Fibroblast of lung (primary cell): Measurements from ENCODE around the gene S100A1. TPM values are rescaled to one million over a fixed set of nuclear protein-coding genes. Genes with fewer than 3 reads are reported as not detected.

Source experiments
- DNase-seq, 2 donors: peaks; one replicate each; pipeline versions ENCODE4 v3.0.0 to v3.0.0-alpha.2; 2010; ENCODE audit warnings: low read depth in 2 of 2
- H2AFZ ChIP-seq: 2 replicates; pipeline ENCODE4 v1.5.1; 2012; ENCODE audit warnings: low read length, control low read depth, inconsistent platforms
- H3K27ac ChIP-seq: 2 replicates; pipeline ENCODE4 v1.5.1; 2011; ENCODE audit warnings: low read length, control low read depth; ENCODE audit not compliant: insufficient read depth
- H3K27me3 ChIP-seq: 2 replicates; pipeline ENCODE4 v1.5.1; 2011; ENCODE audit warnings: mild to moderate bottlenecking, low read length; ENCODE audit not compliant: control insufficient read depth, insufficient read depth
- H3K36me3 ChIP-seq: 2 replicates; pipeline ENCODE4 v1.5.1; 2011; ENCODE audit warnings: low read length; ENCODE audit not compliant: control insufficient read depth, insufficient read depth
- H3K4me1 ChIP-seq: 2 replicates; pipeline ENCODE4 v1.5.1; 2011; ENCODE audit warnings: low read length; ENCODE audit not compliant: control insufficient read depth, insufficient read depth; ENCODE audit errors: extremely low read depth
- H3K4me2 ChIP-seq: 2 replicates; pipeline ENCODE4 v1.5.1; 2011; ENCODE audit warnings: low read length, control low read depth; ENCODE audit not compliant: insufficient read depth; ENCODE audit errors: extremely low read depth
- H3K4me3 ChIP-seq, 4 experiments: fragments of 200-600 bp in 1 of 4; sonication (generic) in 1 of 4; replicated peaks in 1 of 4; 2 replicates each; pipeline ENCODE4 v1.5.1; 2011 to 2016; ENCODE audit warnings: low read length in 4 of 4, low read depth in 3 of 4, mild to moderate bottlenecking in 3 of 4, control low read depth in 2 of 4, inconsistent platforms in 1 of 4, mixed read lengths in 1 of 4; ENCODE audit not compliant: insufficient read depth in 1 of 4; ENCODE audit errors: control extremely low read depth in 1 of 4
- H3K79me2 ChIP-seq: 2 replicates; pipeline ENCODE4 v1.5.1; 2012; ENCODE audit warnings: mild to moderate bottlenecking, low read length, inconsistent platforms; ENCODE audit not compliant: control insufficient read depth, insufficient read depth
- H3K9ac ChIP-seq: 2 replicates; pipeline ENCODE4 v1.5.1; 2011; ENCODE audit warnings: mild to moderate bottlenecking, low read length, control low read depth; ENCODE audit not compliant: insufficient read depth
- H3K9me3 ChIP-seq: 2 replicates; pipeline ENCODE4 v1.5.1; 2012; ENCODE audit warnings: low read depth, low read length; ENCODE audit not compliant: control insufficient read depth, insufficient read depth
- H4K20me1 ChIP-seq: 2 replicates; pipeline ENCODE4 v1.5.1; 2011; ENCODE audit warnings: low read length; ENCODE audit not compliant: control insufficient read depth, insufficient read depth; ENCODE audit errors: extremely low read depth
- CTCF ChIP-seq, 2 donors: IDR thresholded peaks in 1 of 2; conservative IDR thresholded peaks in 1 of 2; 1 replicate in 1 of 2; 2 replicates in 1 of 2; pipeline ENCODE4 v1.5.1; 2011 to 2012; ENCODE audit warnings: low read length in 2 of 2, control low read depth in 1 of 2, inconsistent platforms in 1 of 2, low read depth in 1 of 2, mild to moderate bottlenecking in 1 of 2
- EZH2 ChIP-seq: IDR thresholded peaks from 2 replicates; pipeline ENCODE4 v1.5.1; 2012; ENCODE audit warnings: low read length, control low read depth, mild to moderate bottlenecking; ENCODE audit errors: missing control alignments
- polyA plus RNA-seq, 2 donors: library from polyadenylated mRNA; depleted of rRNA in 1 of 2; stranded (reverse) in 1 of 2; unstranded in 1 of 2; fragments of >200 nt; gene quantifications; 2 replicates each; pipeline ENCODE4 v1.2.1, GENCODE V29; 2011 to 2012; ENCODE audit warnings: missing spikeins in 1 of 2
- total RNA-seq: library from RNA; depleted of rRNA; stranded (reverse); fragments of >200 nt; gene quantifications from 2 replicates; pipeline ENCODE4 v1.2.1, GENCODE V29; 2014

The S100A1 gene
- total and polyA plus RNA-seq, 2 donors (not counting 1 experiment from before 2014, with no cell fraction given), result 0.17 to 9.7 TPM

GRCh38 chr1:153599847-153600246 is 28.4 kb upstream of the S100A1 start:
- Histone ChIP-seq H3K36me3 (no peaks in the 10 kb centered on the region), H3K4me1 (peaks cover 17% of the 10 kb centered on the region), H4K20me1 (no peaks in the 10 kb centered on the region), H2AFZ (no peak overlapping the region), H3K9ac (no peak overlapping the region), H3K4me2 (no peak overlapping the region), H3K4me3 (no peak overlapping the region), H3K79me2 (no peaks in the 10 kb centered on the region), H3K9me3 (no peaks in the 10 kb centered on the region), H3K27me3 (no peaks in the 10 kb centered on the region), H3K27ac (peak overlapping the region; percentile 48)
- no peak for DNase-seq
- no peak for TF ChIP-seq CTCF (conservative IDR thresholded peaks at IDR 0.05 in 1 of 2, IDR thresholded peaks at IDR 0.05 in 1 of 2; ENCODE audit: low read depth in 1 of 2, low read length in 2 of 2)
- no peak for TF ChIP-seq EZH2

- Histone ChIP-seq H3K4me1 (peaks cover 20% of the 10 kb centered on the region), H3K27ac (no peak overlapping the region), H3K27me3 (no peaks in the 10 kb centered on the region), H3K36me3 (peaks cover 10% of the 10 kb centered on the region), H2AFZ (no peak overlapping the region), H3K4me3 (no peak overlapping the region), H3K9me3 (no peaks in the 10 kb centered on the region), H4K20me1 (no peaks in the 10 kb centered on the region), H3K9ac (no peak overlapping the region), H3K4me2 (no peak overlapping the region), H3K79me2 (peaks cover 5% of the 10 kb centered on the region)
- no peak for TF ChIP-seq EZH2
- TF ChIP-seq CTCF (conservative IDR thresholded peaks at IDR 0.05 in 1 of 2, IDR thresholded peaks at IDR 0.05 in 1 of 2; ENCODE audit: low read depth in 1 of 2, low read length in 2 of 2), result no peak
- DNase-seq, result no peak
These were observed 25.5 kb upstream of the S100A1 start for GRCh38 chr1:153602749-153603148.

- Histone ChIP-seq H2AFZ (no peak overlapping the region), H3K4me3 (no peak overlapping the region), H3K27ac (no peak overlapping the region), H3K4me2 (no peak overlapping the region), H3K27me3 (no peaks in the 10 kb centered on the region), H3K9me3 (no peaks in the 10 kb centered on the region), H3K36me3 (peaks cover 15% of the 10 kb centered on the region), H3K79me2 (peaks cover 39% of the 10 kb centered on the region), H3K4me1 (peaks cover 18% of the 10 kb centered on the region), H3K9ac (no peak overlapping the region), H4K20me1 (no peaks in the 10 kb centered on the region)
- TF ChIP-seq EZH2 (no peak), CTCF (conservative IDR thresholded peaks at IDR 0.05 in 1 of 2, IDR thresholded peaks at IDR 0.05 in 1 of 2; ENCODE audit: low read depth in 1 of 2, low read length in 2 of 2) (no peak)
- DNase-seq, result no peak
These were observed 22.0 kb upstream of the S100A1 start for GRCh38 chr1:153606194-153606593.
